CD4-positive, alpha-beta T cell treated with Interleukin-10 for 1 hour (primary cell): ENCODE results near the gene NAT14.

Experiments used
- DNase-seq: peaks from one replicate; pipeline ENCODE4 v3.0.0-alpha.2; 2020

NAT14 gene

DNA sequence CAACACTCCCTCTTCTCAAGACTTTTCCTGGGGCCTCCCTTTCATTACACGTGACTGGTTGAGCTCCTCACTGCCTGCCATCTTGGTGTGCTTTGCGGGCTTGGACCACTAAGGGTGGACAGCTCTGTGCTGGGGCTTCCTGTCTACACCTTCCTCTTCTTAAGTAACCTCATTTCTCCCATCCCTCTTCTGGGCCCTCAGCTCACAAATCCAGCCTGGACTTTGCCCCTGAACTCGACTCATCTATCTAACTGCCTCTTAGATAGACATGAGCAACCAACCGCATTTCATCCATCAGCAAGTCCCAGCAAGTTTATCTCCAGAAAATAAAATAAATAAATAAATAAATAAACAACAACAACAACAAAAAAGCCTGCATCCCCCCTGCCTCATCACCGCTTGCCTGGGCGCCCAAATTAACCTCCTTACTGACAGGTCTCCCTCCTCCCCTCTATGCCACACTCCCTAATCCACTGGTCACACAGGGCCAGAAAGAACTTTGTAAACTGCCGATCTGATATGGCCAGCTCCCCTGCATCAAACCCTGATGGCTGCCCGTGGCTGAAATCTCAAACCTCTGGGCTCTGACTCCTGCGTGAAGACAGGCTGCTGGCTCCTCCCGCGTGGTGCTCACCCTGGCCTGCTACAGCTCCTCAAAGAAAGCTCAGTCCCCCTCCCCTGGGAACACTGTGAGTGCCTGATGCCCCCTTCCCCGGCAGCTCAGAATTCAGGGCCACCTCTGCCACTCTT is 31.3 kb upstream of the NAT14 start:
- no peak for DNase-seq

DNA sequence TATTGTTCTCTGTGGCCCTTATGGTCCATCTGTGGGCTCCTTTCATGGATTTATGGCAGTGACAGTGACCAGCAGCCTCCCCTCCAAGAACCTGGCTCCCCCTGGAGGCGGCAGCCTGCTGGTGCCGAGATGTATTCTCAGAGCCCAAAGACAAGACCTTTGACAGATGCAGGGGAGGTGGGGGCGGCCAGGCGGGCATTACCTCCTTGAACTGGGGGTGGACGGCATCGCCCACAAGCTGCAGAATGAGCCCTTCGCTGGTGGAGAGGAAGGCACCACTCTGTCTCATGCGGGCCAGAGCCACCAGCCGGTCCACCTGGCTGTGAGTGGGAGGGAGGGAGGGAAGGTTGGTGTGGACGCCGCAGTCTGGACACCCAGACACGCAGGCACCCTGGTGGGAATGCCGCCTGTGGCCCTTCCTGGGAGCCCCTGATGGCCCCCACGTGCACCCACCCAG is 30.2 kb upstream of the NAT14 start:
- peak; percentile 57 for DNase-seq

DNA sequence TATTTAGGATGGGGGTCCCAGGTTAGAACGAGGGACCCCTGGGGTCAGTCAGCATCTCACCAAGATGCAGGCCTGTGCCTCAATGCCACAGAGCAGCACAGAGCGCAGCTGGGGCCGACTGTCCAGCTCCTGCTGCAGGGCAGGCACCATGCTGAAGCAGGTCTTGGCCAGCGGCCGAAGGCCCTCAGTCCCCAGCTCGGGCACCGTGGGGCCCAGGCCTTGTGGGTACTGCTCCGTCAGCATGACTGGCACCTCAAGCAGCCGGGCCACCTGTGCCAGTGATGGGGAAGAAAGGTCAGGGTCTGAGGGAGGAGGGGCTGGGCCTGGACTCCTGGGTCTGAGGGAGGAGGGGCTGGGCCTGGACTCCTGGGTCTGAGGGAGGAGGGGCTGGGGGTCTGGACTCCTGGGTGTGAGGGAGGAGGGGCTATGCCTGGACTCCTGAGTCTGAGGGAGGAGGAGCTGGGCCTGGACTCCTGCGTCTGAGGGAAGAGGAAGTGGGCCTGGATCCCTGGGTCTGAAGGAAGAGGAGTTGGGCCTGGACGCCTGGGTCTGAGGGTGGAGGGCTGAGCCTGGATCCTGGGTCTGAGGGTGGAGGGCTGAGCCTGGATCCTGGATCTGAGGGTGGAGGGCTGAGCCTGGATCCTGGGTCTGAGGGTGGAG is 29.3 kb upstream of the NAT14 start:
- DNase-seq: no peak

DNA sequence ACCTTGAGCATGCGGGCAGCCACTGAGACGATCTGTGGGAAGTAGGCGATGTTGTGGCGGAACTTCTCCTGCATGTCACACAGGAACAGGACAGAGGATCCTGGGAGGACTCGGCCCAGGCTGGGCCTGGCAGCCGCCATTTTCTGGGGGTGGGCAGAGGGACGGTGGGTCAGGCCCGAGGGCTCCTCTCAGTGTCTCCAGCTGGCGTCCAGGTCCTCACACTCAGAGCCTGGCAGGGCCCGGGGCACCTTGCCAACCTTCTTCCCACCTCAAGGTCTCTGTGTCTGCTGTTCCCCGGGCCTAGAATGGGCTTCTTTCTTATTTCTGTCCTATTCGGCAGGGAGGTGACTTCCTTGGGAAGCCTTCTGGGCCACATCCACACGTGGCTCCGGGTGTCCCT is 28.6 kb upstream of the NAT14 start:
- no peak for DNase-seq

DNA sequence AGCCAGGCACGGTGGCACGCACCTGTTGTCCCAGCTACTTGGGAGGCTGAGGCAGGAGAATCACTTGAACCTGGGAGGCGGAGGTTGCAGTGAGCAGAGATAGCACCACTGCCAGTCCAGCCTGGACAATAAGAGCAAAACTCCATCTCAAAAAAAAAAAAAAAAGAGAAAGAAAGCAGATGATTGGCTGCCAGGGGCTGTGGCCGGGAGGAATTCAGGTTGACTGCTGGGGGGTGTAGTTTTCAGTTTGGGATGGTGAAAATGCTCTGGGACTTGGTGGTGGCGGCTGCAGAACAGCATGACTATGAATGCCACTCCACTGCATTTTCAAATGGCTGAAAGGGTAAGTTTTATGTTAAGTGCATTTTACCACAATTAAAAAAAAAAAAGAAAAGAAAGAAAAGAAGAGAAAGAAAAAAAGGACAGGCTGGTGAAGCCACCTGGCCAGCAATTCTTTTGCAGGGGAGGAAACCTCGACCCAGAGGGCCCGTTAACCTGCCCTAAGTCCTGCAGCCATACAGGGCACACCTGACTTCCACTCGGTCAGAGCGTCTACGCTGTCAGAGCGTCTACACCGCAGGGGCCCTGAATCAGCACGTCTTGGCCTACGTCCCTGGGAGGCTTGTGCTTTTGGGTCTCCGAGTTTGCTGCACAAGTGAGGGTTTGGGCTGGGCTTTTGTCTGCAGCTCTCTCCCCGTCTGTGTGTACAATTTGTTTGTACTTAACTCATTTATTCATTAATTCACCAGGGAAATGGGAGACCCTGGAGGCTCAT is 27.1 kb upstream of the NAT14 start:
- DNase-seq: no peak

DNA sequence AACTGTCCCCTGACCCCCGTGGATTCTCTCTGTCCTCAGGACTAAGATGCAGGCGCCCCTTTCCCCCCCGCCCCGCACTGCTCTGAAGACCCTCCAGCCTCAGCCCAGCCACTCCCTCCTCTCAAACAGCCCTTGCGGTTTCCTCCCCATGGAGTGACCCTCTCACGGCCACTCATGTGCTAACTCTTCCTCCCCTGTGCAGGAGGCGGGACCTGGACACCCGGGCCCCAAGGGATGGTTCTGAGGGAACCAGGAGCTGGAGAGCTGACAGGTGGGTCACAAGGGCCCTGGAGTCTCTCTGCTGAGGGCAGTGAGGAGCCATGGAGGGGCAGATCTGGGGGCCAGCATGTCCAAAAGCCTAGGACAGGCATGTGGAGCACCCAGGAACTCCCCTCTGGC is 25.4 kb upstream of the NAT14 start:
- no peak for DNase-seq

DNA sequence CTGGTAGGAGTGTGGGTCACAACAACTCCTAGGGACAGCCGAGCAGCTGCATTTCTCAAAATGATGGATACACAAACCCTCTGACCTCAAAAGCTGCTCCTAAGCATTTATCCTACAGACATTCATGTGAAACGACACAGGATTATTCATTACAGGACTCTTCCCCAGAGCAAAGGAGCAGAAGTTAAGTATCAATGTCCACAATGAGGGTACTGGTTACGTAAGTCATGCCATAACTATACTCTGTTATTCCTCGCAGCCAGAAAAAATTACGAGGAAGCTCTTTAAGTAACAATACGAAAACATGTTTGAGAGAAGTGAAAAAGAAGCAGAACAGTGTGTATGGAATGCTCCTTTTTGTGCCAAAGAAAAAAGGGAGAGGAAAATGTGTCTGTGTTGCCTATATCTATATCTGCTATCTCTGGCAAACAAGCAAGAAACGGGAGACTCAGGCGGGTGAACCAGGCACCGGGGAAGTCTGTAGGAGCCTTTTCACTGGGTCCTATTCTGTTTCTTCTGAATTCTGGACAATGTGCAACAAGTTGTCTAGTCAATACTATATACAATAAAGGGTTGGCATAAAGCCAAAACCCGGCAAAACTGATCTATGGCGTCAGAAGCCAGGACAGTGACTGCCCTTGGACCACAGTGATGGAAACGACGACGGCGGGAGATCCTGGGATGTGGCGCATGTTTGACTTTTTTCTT is 24.9 kb upstream of the NAT14 start:
- no peak for DNase-seq

DNA sequence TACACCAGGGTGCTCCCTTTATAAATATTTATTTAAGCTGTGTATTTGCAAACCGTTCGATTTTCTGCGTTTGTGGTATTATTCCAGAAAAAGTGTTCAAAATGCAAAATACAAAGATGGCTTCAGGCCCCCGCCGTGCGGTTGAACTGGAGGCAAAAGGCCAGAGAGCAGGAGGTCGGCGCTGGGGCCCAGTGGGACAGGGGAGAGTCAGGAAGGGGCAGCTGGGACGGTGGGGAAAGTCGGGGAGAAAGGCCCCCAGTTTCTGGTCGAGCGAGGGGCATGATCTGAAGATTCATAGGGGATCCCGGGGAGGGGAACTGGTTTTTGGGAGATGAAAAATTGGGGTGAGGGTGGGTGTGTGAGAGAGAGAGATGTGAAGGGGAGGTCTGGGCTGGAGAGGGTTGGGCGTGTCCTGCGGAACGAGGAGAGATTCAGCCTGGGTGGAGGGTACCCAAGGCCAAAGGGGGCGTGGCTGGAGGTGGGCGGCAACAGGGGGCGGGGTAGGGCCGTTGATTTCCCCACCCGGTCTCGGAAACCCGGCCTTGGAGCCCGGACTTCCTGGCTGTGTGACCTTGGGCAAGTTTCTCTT is 24.2 kb upstream of the NAT14 start:
- DNase-seq: peak; percentile 41

DNA sequence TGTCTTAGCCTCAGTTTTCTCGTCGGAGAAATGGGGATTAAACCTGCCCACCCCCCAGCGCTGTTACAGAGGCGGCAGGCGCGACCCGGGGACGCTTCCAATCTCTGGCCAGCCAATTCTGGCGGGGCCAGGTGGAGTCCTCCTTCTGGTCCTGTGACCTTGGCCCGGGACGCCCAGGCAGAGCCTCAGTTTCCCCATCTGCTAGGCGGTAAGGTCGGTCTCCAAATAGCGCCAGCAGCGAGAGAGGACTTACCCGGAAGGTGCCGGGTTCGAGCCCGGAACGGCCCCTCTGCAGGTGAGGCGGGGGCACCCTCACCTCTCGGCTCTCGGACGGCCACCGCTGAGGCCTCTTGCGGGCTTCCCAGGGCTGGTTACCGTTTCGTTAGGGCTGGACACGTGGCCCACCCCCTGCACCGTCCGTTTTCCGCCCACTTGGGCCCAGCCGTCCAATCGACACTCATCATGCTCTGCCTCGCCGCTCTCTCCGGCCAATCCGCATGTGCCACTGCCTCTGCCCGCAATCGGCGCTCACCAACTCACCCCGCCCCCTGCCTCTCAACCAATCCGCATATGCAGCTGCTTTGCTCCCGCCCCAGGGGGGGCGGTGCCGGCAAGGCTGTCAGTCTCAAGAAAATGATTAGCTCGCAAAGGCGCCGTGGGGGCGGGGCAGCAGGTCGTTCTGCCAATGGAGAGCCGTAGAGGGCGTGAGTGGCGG is 23.6 kb upstream of the NAT14 start, which contains the start of gene ISOC2:
Gene ISOC2 (minus strand): TSS at position 384 of the 715 bp plus-strand sequence. CDS start 5,156 bp downstream, outside the sequence.
- DNase-seq: peak; percentile 100

DNA sequence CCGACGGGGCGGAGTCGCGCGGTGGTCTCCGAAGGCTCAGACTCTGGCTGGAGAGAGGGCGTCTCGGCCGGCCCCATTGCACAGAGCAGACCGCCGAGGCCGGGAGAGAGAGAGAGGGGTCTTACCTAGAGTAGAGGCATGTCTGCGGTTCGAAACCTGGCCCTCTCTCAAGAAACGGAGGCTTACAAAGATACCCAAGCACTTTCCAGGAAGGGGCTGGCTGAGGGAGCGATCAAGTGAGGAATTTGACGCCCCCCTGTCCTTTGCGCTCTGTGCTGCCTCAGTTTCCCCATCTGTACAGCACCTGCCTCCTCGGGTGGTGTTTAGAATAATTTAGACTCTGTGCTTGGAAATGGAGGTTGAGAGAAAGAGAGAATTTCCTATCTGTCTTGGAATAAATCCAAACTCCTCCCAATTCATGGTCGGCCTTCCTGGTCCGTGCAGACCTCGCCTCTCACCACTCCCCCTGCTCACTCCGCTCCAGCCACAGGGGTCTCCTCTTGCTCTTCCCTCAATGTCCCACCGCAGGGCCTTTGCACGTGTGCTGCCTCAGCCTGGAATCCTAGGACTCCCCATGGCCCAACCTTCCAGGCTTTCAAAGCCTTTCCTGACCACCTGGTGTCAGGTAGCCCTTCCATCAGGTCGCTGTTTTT is 22.9 kb upstream of the NAT14 start:
- DNase-seq: no peak

DNA sequence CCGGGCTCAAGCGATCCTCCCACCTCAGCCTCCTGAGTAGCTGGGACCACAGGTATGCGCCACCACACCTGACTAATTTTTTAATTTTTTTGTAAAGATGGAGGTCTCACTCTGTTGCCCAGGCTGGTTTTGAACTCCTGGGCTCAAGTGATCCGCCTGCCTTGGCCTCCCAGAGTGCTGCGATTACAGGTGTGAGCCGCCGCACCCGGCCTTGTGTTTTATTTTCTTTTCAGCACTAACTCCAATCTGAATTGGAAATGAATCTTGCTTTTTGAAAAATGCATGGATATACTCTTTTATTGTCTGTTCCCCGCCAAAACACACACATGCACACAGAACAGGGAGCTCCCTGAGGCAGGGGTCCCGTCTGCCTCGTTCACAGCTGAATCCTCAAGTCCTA is 22.3 kb upstream of the NAT14 start:
- no peak for DNase-seq

DNA sequence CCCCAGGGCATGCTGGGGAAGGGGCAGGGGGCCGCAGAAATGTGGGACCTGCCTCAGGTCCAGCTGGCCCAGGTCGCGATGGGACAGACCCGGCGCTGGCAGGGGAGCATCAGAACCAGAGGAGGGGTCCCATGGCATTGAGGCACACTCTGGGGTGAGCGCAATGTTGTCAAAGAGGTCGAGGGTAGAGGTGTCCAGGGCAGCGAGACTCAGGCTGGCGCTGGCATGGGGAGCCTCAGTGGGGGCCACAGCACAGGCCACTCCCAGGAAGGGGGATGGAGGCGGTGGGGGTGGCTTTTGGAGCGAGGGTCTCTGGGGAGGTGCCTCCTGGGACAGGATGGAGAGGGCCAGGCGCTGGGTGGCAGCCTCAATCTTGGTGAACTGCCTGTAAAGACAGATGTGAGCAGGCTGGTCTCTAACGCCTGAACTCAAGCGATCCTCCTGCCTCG is 21.4 kb upstream of the NAT14 start:
- no peak for DNase-seq

DNA sequence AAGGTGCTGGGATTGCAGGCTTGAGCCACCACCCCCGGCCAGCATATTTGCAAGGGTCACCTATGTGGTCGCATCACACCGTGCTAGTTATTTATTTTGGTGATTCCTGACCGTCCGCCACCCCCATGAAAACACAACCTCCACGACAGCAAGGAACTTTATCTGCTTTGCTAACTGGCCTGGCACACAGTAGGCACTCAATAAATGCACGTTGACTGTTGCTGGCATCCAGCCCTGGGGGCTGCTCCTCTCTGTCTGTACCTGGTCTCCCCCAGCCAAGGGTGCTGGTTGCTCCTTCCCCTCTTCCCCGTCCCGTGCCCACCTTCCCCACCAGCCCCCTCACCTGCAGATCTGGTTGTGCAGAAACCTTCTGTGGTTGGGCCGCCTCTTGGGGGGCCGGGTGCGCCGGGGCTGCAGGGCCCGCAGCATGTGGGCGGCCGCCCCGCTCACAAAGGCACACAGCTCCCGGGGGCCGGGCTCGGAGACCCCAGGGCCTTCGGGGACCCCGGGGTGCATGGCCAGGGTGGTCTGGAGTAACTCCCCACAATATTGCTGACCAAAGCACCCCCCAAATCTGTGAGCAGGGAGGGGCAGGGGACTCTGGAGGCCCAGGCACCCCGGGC is 20.8 kb upstream of the NAT14 start:
- DNase-seq: no peak

DNA sequence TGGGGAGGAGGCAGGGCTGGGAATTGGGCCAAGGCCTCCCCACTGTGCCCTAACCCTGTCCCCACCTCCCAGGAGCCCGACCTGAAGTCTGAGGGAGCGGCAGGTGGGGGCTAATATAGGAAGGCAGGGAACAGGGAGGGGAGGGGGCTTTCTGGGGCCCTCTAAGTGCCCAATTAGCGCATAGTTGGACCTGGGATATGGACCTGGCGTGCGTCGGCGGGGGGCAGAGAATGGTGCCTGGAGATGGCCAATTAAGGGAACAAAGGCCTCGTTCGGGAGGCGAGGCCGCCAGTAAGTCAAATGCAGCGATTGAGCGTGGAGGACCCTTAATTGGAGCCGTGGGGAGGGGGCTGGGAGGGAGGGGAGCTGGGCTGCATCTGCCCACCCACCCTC is 20.3 kb upstream of the NAT14 start, which contains the start of gene C19orf85:
Gene C19orf85 (minus strand): TSS at position 90 of the 393 bp plus-strand sequence. CDS start 197 bp downstream, outside the sequence.
- DNase-seq: no peak

DNA sequence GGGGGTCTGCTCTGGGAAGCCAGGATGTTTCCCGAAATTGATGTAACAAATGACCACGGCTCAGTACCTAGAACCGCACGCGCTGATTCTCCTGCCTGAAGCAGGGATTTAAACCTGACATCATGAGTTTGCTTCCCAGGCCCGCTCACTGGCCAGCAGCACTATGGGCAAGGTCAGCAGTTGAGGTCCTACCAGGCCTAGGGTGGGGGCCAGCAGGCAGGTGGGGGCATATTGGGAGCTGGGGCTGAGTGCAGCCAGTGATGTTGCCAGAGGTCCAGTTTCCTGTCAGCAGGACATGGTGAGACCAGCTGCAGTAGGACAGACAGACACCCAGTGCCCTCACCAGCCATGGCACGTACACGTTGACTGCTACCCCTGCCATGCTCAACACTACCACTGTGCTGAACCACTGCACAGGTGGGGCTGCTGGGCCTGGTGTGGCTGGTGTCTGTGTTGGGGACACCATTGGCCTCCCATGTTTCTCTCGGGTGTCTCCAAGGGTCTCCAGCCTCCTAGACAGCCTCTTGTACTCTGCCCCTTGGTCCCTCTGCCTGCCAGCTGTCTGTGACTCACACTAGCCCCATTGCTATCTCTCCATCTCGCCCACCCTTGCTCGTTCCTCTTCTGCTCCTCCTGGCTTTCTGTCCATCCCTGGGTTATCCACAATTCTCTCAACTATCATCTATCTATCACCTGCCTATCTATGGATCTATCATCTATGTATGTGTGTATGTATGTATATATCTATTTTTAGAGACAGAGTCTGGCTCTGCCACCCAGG is 19.3 kb upstream of the NAT14 start:
- DNase-seq: no peak

DNA sequence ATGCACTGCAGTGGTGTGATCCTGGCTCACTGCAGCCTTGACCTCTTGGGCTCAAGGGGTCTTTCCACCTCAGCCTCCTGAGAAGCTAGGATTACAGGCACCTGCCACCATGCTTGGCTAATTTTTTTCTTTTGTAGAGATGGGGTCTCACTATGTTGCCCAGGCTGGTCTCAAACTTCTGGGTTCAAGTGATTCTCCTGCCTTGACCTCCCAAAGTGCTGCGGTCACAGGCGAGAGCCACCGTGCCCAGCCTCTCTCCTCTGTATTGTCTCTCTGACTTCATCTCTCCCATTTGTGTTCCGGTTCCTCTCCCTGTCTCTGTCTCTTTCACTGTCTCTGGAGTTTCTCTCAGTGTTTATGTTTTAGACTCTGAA is 18.8 kb upstream of the NAT14 start:
- DNase-seq: no peak

DNA sequence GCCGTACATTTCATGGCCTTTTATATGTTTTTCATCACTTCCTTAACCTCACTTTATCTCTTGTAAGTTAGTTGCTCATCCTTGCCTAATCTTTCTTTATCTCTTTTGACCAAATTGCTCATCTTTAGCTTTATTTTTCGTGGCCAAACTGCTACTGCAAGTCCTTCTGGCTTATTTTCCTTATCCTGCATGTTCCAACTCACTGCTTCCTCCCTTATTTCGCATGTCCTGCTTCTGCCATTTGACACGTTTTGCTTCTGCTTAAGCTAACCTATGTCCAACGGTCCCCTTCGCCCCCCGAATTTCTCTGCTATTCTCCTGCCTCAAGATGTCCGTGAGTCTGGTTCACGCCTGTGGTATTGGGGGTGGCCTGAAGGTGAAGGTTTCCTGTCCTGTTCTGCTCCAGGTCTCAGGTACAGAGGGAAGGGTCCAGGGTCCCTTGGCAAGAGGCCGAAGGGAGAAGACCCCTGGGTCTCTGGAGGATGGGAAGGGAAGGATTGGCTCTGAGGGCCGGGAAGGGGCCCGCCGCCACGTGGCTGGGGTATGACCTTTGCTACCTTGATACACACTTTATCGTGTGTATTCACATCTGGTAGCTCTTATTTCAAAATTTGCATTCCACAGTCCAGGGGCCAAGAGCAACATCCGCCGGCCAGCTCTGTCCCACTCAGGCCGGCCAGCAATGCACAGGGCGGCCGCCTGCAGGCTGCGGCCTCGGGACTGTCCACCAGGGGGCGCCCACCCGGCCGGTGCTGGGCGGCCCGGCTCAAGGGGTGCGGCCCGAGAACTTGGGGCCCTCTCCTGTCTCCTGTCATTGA is 17.5 kb upstream of the NAT14 start:
- peak; percentile 68 for DNase-seq

DNA sequence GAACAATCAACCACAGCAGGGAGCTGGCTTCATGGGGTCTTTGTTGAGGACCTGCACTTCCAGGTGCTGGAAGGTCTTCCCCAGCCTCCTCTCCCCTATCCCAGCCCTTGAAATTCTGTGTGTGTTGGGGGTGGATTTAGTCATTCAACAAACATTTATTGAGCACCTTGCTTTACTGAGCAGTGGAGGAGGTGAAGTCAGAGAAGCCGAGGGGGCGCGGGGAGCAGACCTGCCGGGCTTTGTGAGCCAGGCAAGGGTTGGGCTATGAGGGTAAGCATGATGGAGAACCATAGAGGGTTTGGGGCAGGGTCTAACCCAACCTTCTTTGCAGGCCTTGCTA is 17.0 kb upstream of the NAT14 start:
- no peak for DNase-seq

DNA sequence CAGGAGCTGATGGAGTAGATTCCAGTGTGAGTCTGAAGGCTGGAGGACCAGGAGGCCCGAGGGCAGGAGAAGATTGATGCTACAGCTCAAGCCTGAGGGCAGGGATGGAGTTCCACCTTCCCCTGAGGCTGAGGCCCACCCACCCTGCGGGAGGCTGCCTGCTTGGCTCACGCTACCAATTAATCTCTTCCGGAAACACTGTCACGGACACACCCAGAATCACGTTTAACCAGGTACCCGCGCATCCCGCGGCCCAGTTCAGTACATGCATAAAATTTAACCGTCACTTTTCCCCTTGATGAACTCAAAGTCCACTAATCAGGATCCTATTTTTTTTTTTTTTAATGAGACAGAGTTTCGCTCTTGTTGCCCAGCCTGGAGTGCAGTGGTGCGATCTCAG is 13.7 kb upstream of the NAT14 start:
- DNase-seq: no peak
